HG03521 (cell line): ENCODE results near the gene RETREG1.

ENCODE experiments used
- ATAC-seq: cut with Tn5 transposase; IDR thresholded peaks from one replicate; pipeline ENCODE4 v1.9.1; 2021; ENCODE audit warnings: mild to moderate bottlenecking, moderate library complexity; ENCODE audit not compliant: unreplicated experiment

RETREG1 gene

DNA sequence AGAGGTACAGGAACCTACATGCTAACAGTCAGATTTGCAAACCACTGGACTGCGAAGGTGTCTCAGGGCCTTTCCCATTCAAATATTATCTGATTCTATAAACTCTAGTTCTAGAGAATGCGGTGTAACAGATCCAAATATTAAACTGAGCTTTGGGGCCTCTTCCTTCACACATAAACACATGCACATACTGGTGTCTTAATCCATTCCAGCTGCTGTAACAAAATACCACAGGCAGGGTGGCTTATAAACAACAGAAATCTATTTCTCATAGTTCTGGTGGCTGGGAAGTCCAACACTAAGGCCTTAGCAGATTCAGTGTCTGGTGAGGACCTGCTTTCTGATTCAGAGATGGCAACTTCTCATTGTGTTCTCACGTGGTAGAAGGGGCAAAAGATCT lies 30.2 kb downstream of the RETREG1 start:
- no peak for ATAC-seq

DNA sequence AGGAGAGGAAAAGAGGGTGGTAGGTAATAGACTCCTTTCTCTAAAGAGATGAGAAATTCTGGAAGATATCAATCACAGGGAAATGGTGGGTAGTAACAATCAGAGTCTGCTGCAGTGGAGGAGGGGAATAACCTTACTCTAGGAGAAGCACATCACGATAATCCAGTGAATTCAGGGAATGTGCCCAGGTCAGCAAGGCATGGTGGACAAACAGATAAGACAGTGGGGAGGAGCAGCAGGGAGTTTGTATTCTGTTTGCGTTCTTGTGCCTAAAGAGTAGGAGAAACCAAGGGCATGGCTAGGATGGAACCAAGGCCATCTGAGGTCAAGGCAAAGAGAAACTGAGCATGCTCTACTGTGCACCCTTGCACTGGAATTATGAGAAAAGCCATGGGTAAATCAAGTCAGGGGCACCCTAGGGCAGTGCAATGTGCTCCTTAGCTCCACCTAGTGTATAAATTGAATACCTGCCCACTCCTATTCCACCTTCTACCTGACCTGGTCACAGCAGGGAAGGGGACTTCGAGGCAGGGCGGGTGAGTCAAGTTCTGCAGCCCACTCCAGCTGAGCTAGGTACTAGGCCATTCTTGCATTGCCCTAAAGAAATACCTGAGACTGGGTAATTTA lies 31.6 kb downstream of the RETREG1 start:
- ATAC-seq = no peak

DNA sequence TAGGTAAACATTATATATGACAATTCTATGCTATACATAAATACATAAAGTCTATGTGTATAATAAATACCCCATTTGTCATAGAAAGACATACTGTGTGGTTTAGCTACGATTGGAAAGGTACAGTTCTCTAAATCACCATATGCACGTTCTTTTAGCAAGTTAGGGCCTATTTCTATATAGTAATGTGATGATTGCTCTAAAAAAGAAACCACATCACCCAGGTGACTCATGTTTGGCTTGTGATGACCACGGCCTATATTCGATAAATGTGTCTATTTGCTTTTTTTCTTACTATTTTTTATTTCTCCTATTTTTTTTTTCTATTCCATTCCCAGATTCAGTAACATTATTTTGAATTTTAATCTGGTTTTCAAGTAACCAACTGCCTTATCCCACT lies 34.7 kb downstream of the RETREG1 start:
- ATAC-seq = no peak

GRCh38 chr5:16580382-16580781 lies 36.4 kb downstream of the RETREG1 start:
- ATAC-seq = no peak

DNA sequence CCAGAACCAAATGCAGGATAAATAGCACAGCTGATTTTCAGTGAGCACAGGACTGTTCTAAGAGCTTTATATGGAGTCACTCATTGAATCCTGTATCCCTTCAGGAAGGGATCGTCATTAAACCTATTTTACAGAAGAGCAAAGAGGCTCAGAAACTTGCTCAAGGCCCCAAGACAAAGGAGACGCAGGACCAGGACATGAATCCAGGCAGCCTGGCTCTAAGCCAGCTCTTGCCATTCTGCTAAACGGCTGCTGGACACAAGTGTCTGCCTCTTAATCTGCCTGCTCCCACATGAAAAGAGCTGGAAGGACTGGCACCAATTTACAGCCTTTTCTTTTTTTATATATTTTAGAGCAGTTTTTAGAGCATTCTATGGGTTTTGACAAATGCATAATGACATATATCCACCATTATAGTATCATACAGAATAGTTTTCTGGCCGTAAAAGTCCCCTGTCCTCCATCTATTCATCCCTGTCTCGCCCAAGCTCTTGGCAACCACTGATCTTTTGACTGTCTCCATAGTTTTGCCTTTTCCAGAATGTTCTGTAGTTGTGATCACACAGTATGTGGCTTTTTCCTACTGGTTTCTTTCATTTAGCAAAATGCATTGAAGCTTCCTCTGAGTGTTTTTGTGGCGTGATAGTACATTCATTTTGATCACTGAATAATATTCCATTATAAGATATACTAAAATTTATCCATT lies 37.5 kb downstream of the RETREG1 start:
- ATAC-seq = no peak

DNA sequence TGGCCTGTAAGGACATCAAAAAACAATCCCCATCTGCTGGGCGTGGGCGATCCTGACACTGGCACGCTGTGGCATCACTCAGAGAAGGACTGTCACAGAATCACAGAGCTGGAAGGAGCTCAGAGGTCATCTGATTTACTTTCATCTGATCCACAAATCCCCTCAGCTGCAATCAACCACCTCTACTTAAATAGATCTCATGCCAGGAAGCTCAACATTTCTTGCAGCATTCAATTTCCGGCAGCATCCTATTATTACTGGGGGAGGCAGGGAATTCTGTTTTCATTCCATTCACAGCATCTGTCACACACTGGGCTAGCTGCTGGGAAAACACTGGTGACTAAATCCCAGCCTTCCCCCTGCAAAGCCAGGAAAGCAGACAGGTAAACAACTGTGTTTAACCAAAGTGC lies 38.3 kb downstream of the RETREG1 start:
- ATAC-seq = no peak

- no peak for ATAC-seq
These were observed 39.1 kb downstream of the RETREG1 start for GRCh38 chr5:16577677-16578076.

GRCh38 chr5:16574789-16575721 lies 41.7 kb downstream of the RETREG1 start:
- ATAC-seq = no peak

GRCh38 chr5:16573401-16573800 lies 43.4 kb downstream of the RETREG1 start:
- ATAC-seq = no peak

GRCh38 chr5:16572289-16573015 lies 44.3 kb downstream of the RETREG1 start:
- no peak for ATAC-seq

- no peak for ATAC-seq
These were observed 45.8 kb downstream of the RETREG1 start for GRCh38 chr5:16571016-16571415.

GRCh38 chr5:16570121-16570815 lies 46.5 kb downstream of the RETREG1 start:
- no peak for ATAC-seq

GRCh38 chr5:16568875-16569580 lies 47.8 kb downstream of the RETREG1 start:
- ATAC-seq = no peak

GRCh38 chr5:16567365-16567764 lies 49.4 kb downstream of the RETREG1 start:
- no peak for ATAC-seq

- no peak for ATAC-seq
These were observed 51.7 kb downstream of the RETREG1 start for GRCh38 chr5:16565118-16565517.

- no peak for ATAC-seq
These were observed 52.4 kb downstream of the RETREG1 start for GRCh38 chr5:16564248-16564867.

DNA sequence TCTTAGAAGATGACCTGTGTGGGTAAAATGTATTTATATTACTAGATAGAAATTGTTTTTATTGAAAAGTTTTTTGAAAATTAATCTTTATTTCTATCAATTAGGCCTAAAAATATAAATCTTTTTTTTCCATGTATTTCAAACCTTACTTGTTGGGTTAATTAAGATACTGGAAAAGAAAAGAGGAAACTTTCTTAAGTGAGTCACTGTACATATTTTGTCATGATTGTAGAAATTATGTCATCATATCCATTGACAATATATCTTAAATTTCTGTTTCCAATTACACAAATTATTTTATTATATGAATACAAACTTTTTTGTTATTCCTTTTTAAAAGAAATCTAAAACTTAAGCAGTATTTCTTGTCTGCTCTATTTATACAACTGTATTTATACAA lies 53.1 kb downstream of the RETREG1 start:
- no peak for ATAC-seq

DNA sequence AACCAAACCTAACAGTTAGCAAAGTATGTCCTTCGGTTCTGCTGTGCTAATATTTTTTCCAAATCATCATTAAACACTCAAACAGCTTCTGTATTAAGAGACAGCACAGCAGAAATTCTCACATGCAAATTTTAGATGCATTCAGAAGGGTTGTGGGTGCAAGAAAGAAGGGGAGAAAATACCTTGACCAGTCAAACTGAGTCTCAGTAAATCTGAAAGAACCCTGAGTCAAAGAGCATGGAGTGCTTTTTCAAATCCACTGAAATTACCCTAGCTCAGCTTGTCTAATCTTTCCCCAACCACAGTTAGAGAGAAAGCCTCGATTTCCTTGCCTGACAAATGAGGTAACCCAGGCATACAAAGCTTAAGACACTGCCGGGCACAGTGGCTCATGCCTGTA lies 55.1 kb downstream of the RETREG1 start:
- ATAC-seq = no peak

GRCh38 chr5:16559702-16560101 lies 57.1 kb downstream of the RETREG1 start:
- ATAC-seq = no peak
